ENCODE data around the gene PROSER2. TPM values are rescaled to one million over a fixed set of nuclear protein-coding genes. Genes with fewer than 3 reads are reported as not detected.

The PROSER2 gene
- total RNA-seq, 1 experiment from 2014 or later = 10.6 TPM

- no peaks in the 10 kb centered on the region for H3K79me2 ChIP-seq (ENCODE audit: insufficient read depth, low read length)
- H3K27me3 Mint-ChIP-seq (ENCODE audit: low read depth) = no peaks in the 10 kb centered on the region
- H3K27ac ChIP-seq (ENCODE audit: insufficient read length, low read depth, low read length) = no peak overlapping the region
- H2AK5ac ChIP-seq (ENCODE audit: insufficient read length, low read length) = no peak overlapping the region
- H3K56ac ChIP-seq (ENCODE audit: insufficient read length, low read depth, low read length) = no peak overlapping the region
- H3K27ac Mint-ChIP-seq = no peak overlapping the region
- no peak overlapping the region for H3T11ph ChIP-seq (ENCODE audit: low read length)
- no peak overlapping the region for H3K9ac ChIP-seq (ENCODE audit: extremely low read depth, insufficient read length, low read length)
- no peak overlapping the region for H4K8ac ChIP-seq (replicated peaks; ENCODE audit: insufficient read length, low read depth, low read length)
- DNase-seq = no peak
- H3K23me2 ChIP-seq (ENCODE audit: insufficient read length, low read depth, low read length, poor library complexity, severe bottlenecking) = no peaks in the 10 kb centered on the region
- TF ChIP-seq CTCF (conservative IDR thresholded peaks at IDR 0.05) = no peak
- no peaks in the 10 kb centered on the region for H3K79me1 ChIP-seq (ENCODE audit: insufficient read depth, low read depth, low read length, poor library complexity, severe bottlenecking)
- H3K14ac ChIP-seq (ENCODE audit: insufficient read depth, low read length) = no peak overlapping the region
- no peak overlapping the region for H2AFZ ChIP-seq (ENCODE audit: low read length)
- no peaks in the 10 kb centered on the region for H3K4me1 ChIP-seq (ENCODE audit: insufficient read depth, low read length)
- H3K4me1 Mint-ChIP-seq = peaks cover 0 to 11% of the 10 kb centered on the region in 2 experiments; a peak in 2 of 4 replicates
- no peak overlapping the region for H3K18ac ChIP-seq (ENCODE audit: insufficient read length, low read depth, low read length)
- H4K5ac ChIP-seq (ENCODE audit: insufficient read length, low read depth, low read length) = no peak overlapping the region
- no peak overlapping the region for H2BK120ac ChIP-seq (ENCODE audit: low read depth, low read length, poor library complexity, severe bottlenecking)
- no peak overlapping the region for H2BK15ac ChIP-seq (ENCODE audit: low read depth, low read length)
- no peaks in the 10 kb centered on the region for H3K9me3 Mint-ChIP-seq
- no peak overlapping the region for H3K4me2 ChIP-seq (ENCODE audit: insufficient read depth, insufficient read length, low read length)
- WGBS (ENCODE audit: extremely low coverage, insufficient read length, low lambda C conversion rate) = no CpG with 5 or more reads among the region's 11 CpGs
- no peak overlapping the region for H4K91ac ChIP-seq (ENCODE audit: insufficient read length, low read depth, low read length)
- no peak overlapping the region for H3K4ac ChIP-seq (ENCODE audit: low read depth, low read length)
- H4K20me1 ChIP-seq (ENCODE audit: control insufficient read depth, insufficient read depth, insufficient read length) = no peaks in the 10 kb centered on the region
- H2BK20ac ChIP-seq (ENCODE audit: low read depth, low read length, poor library complexity, severe bottlenecking) = no peak overlapping the region
- H3K23ac ChIP-seq (ENCODE audit: insufficient read length, low read depth, low read length) = no peak overlapping the region
- H3K9me3 ChIP-seq (ENCODE audit: control insufficient read depth, low read depth, low read length) = no peaks in the 10 kb centered on the region
- no peak overlapping the region for H2BK5ac ChIP-seq (ENCODE audit: insufficient read length, low read length)
- H3K27me3 ChIP-seq (ENCODE audit: insufficient read depth, low read length) = no peaks in the 10 kb centered on the region
- H3K36me3 Mint-ChIP-seq (ENCODE audit: insufficient read depth in 1 of 3, low read depth in 3 of 3) = peaks cover 0 to 8% (median 3%) of the 10 kb centered on the region in 3 experiments; a peak in 5 of 7 replicates
- no peak overlapping the region for H2BK12ac ChIP-seq (ENCODE audit: insufficient read length, low read depth, low read length)
- no peak overlapping the region for H3K4me3 Mint-ChIP-seq
These were observed 38.8 kb downstream of the PROSER2 start for GRCh38 chr10:11861811-11862428.
